Measurements from ENCODE around the gene TPMT.

Gene TPMT

GRCh38 chr6:18138906-18139305, 16.0 kb downstream of the TPMT start:
- no peak for TF ChIP-seq CTCF (IDR thresholded peaks at IDR 0.05; ENCODE audit: control extremely low read depth, extremely low read depth, low read depth, missing control alignments)
- DNase-seq (ENCODE audit: extremely low spot score): no peak
- POLR2A ChIA-PET: no interaction called here
- CTCF ChIA-PET: interaction anchor here (1.1 to 2.3 kb wide), 2 partner anchors 17 to 116 kb away, joined by 4 to 8 read pairs; no protein-coding TSS in a partner anchor

- TF ChIP-seq CTCF (IDR thresholded peaks at IDR 0.05; ENCODE audit: control extremely low read depth, extremely low read depth, low read depth, missing control alignments): no peak
- ChIA-PET POLR2A (no interaction called here), CTCF (no interaction called here)
- DNase-seq (ENCODE audit: extremely low spot score): no peak
These were observed 18.6 kb downstream of the TPMT start for GRCh38 chr6:18136260-18136659.

GRCh38 chr6:18135171-18135570, 19.7 kb downstream of the TPMT start:
- POLR2A ChIA-PET: no interaction called here
- CTCF ChIA-PET: interaction anchor here (1.1 to 1.6 kb wide), 2 partner anchors 10 to 17 kb away, joined by 3 to 5 read pairs; no protein-coding TSS in a partner anchor
- no peak for DNase-seq (ENCODE audit: extremely low spot score)
- TF ChIP-seq CTCF (IDR thresholded peaks at IDR 0.05; ENCODE audit: control extremely low read depth, extremely low read depth, low read depth, missing control alignments): no peak

- ChIA-PET POLR2A (no interaction called here), CTCF (interaction anchor here (1.3 to 1.5 kb wide), 2 partner anchors 9 to 11 kb away, joined by 4 to 9 read pairs; no protein-coding TSS in a partner anchor)
- no peak for TF ChIP-seq CTCF (IDR thresholded peaks at IDR 0.05; ENCODE audit: control extremely low read depth, extremely low read depth, low read depth, missing control alignments)
- no peak for DNase-seq (ENCODE audit: extremely low spot score)
These were observed 22.5 kb downstream of the TPMT start for GRCh38 chr6:18132346-18132745.

GRCh38 chr6:18126121-18126520, 28.8 kb downstream of the TPMT start:
- DNase-seq (ENCODE audit: extremely low spot score): no peak
- TF ChIP-seq CTCF (IDR thresholded peaks at IDR 0.05; ENCODE audit: control extremely low read depth, extremely low read depth, low read depth, missing control alignments): no peak
- ChIA-PET CTCF (interaction anchor here (1.0 to 1.8 kb wide), 2 partner anchors 8 to 57 kb away, joined by 4 to 5 read pairs; no protein-coding TSS in a partner anchor), POLR2A (no interaction called here)

GRCh38 chr6:18122128-18123093, 32.5 kb downstream of the TPMT start, which contains the start of gene NHLRC1:
Gene NHLRC1, minus strand, starts transcription at chr6:18122677. Its CDS starts 71 bp downstream, at chr6:18122606.
- POLR2A ChIA-PET: no interaction called here
- CTCF ChIA-PET: interaction anchor here (0.8 to 2.3 kb wide), 19 partner anchors 9 to 966 kb away, joined by 3 to 9 read pairs (median 4); no protein-coding TSS in a partner anchor
- peak; percentile 82 for DNase-seq (ENCODE audit: extremely low spot score)

More at GRCh38 chr6:18122128-18123093, 32.5 kb downstream of the TPMT start, which contains the start of gene NHLRC1:
- TF ChIP-seq CTCF (IDR thresholded peaks at IDR 0.05; ENCODE audit: control extremely low read depth, extremely low read depth, low read depth, missing control alignments): peak; percentile 83
